NCI-H1105 (cell line): ENCODE measurements around the gene NBPF3.
"Not testable (repeated sequence)": the region's sequence is repeated elsewhere in the genome, so short reads cannot be mapped to it uniquely, and the experiment has no call there.

Source experiments
- DNase-seq: peaks from one replicate; lab custom pipeline; 2025; lab: John Stamatoyannopoulos, UW

Gene NBPF3

GRCh38 chr1:21438646-21439312 is 1.2 kb upstream of the NBPF3 start:
- not testable (repeated sequence) for DNase-seq

GRCh38 chr1:21439345-21439720 is 604 bp upstream of the NBPF3 start:
- no peak for DNase-seq

- not testable (repeated sequence) for DNase-seq
These were observed 741 bp downstream of the NBPF3 start for GRCh38 chr1:21440630-21441125.

- not testable (repeated sequence) for DNase-seq
These were observed 6.7 kb downstream of the NBPF3 start for GRCh38 chr1:21446647-21447046.

GRCh38 chr1:21447311-21447710 is 7.4 kb downstream of the NBPF3 start:
- DNase-seq: no peak

- no peak for DNase-seq
These were observed 10.0 kb downstream of the NBPF3 start for GRCh38 chr1:21449906-21450305.

GRCh38 chr1:21451212-21451611 is 11.3 kb downstream of the NBPF3 start:
- DNase-seq: no peak

GRCh38 chr1:21451981-21452411 is 12.1 kb downstream of the NBPF3 start:
- no peak for DNase-seq

GRCh38 chr1:21453964-21454614 is 14.2 kb downstream of the NBPF3 start:
- not testable (repeated sequence) for DNase-seq

- DNase-seq: not testable (repeated sequence)
These were observed 15.0 kb downstream of the NBPF3 start for GRCh38 chr1:21454904-21455303.

GRCh38 chr1:21457654-21458053 is 17.7 kb downstream of the NBPF3 start:
- DNase-seq: no peak

GRCh38 chr1:21465127-21465526 is 25.2 kb downstream of the NBPF3 start:
- not testable (repeated sequence) for DNase-seq

- not testable (repeated sequence) for DNase-seq
These were observed 28.0 kb downstream of the NBPF3 start for GRCh38 chr1:21467946-21468345.

- no peak for DNase-seq
These were observed 28.7 kb downstream of the NBPF3 start for GRCh38 chr1:21468599-21468998.

- no peak for DNase-seq
These were observed 29.6 kb downstream of the NBPF3 start for GRCh38 chr1:21469581-21469980.

- no peak for DNase-seq
These were observed 32.9 kb downstream of the NBPF3 start for GRCh38 chr1:21472861-21473260.

GRCh38 chr1:21478356-21478755 is 38.4 kb downstream of the NBPF3 start:
- no peak for DNase-seq

- not testable (repeated sequence) for DNase-seq
These were observed 43.9 kb downstream of the NBPF3 start for GRCh38 chr1:21483881-21484280.

- no peak for DNase-seq
These were observed 49.2 kb downstream of the NBPF3 start for GRCh38 chr1:21489146-21489545.

GRCh38 chr1:21490774-21491487 is 51.0 kb downstream of the NBPF3 start:
- DNase-seq: no peak

GRCh38 chr1:21491488-21492355 is 51.8 kb downstream of the NBPF3 start:
- DNase-seq: peak; percentile 91

GRCh38 chr1:21492356-21492625 is 52.4 kb downstream of the NBPF3 start:
- DNase-seq: no peak
